ENCODE measurements around the gene FGF8. TPM values are rescaled to one million over a fixed set of nuclear protein-coding genes. Genes with fewer than 3 reads are reported as not detected.

Gene FGF8
- total and polyA plus RNA-seq, 9 of the 15 experiments (the other 6 are each of a cell fraction or from before 2014, with no cell fraction given), result 0.13 to 0.82 (median 0.37) TPM; not detected in 5

- TF ChIP-seq ATF3 (IDR thresholded peaks at IDR 0.05) (no peak), ATF3 (CRISPR knock-in tag; conservative IDR thresholded peaks at IDR 0.05) (no peak), ATF2 (CRISPR knock-in tag; IDR thresholded peaks at IDR 0.05) (no peak), SMAD3 (CRISPR knock-in tag; conservative IDR thresholded peaks at IDR 0.05) (no peak), EZH2 (IDR thresholded peaks at IDR 0.05; ENCODE audit: borderline replicate concordance, low read depth, low read length) (no peak), TCFL5 (CRISPR knock-in tag; conservative IDR thresholded peaks at IDR 0.05) (no peak), THRA (IDR thresholded peaks at IDR 0.05) (no peak), TFAM (CRISPR knock-in tag; conservative IDR thresholded peaks at IDR 0.05) (no peak)
Observed at GRCh38 chr10:101763141-101763846, 12.6 kb downstream of the FGF8 start (continued).

Measured in K562 (cell line).